Panc1 (cell line): ENCODE measurements around the gene SSBP3. TPM values are rescaled to one million over a fixed set of nuclear protein-coding genes. Genes with fewer than 3 reads are reported as not detected.

Experiments used
- ATAC-seq: fragments of 200-7000 bp; cut with Tn5 transposase; 2 replicates; pipeline ENCODE4 v1.9.1; 2020; ENCODE audit warnings: mild to moderate bottlenecking, moderate library complexity
- BruUV-seq: library from RNA; stranded (reverse); fragments of 400-500 nt; replicated peaks from 2 replicates; lab custom pipeline; 2021; lab: Mats Ljungman, UMichigan
- CTCF ChIA-PET: fragments of 300-600 bp; sonication (Branson Sonifier 250); formaldehyde crosslinking; loops from one replicate; lab custom pipeline; 2022; ENCODE audit warnings: antibody characterized with exemption; lab: Charles Lee
- POLR2A ChIA-PET: fragments of 300-600 bp; sonication (Branson Sonifier 250); formaldehyde crosslinking; loops from one replicate; lab custom pipeline; 2022; ENCODE audit warnings: antibody characterized with exemption; lab: Charles Lee
- DNase-seq: peaks from one replicate; pipeline ENCODE4 v3.0.0-alpha.2; 2010; ENCODE audit warnings: low read depth, low spot score
- H3K27ac ChIP-seq: 2 replicates; pipeline ENCODE4 v1.5.1; 2011; ENCODE audit warnings: mild to moderate bottlenecking, low read length, inconsistent platforms
- H3K27me3 ChIP-seq: fragments of 200-500 bp; sonication (Bioruptor generic); 2 replicates; pipeline ENCODE4 v1.6.0; 2014; ENCODE audit warnings: low read length, inconsistent platforms; ENCODE audit not compliant: control insufficient read depth, insufficient read depth
- H3K36me3 ChIP-seq: fragments of 200-500 bp; sonication (Bioruptor generic); 2 replicates; pipeline ENCODE4 v1.5.1; 2014; ENCODE audit warnings: inconsistent platforms, mild to moderate bottlenecking, low read length, moderate library complexity; ENCODE audit not compliant: control insufficient read depth, insufficient read depth
- H3K4me1 ChIP-seq: 2 replicates; pipeline ENCODE4 v1.5.1; 2011; ENCODE audit warnings: inconsistent platforms, mild to moderate bottlenecking, low read length, moderate library complexity; ENCODE audit not compliant: control insufficient read depth, insufficient read depth
- H3K4me3 ChIP-seq, 2 experiments: 2 replicates each; pipeline ENCODE4 v1.5.1; 2011 to 2012; ENCODE audit warnings: low read depth in 2 of 2, low read length in 2 of 2, mild to moderate bottlenecking in 2 of 2, inconsistent platforms in 1 of 2, moderate library complexity in 1 of 2
- H3K9me3 ChIP-seq: fragments of 200-500 bp; sonication (Bioruptor generic); 2 replicates; pipeline ENCODE4 v1.5.1; 2014; ENCODE audit warnings: low read depth, mild to moderate bottlenecking, inconsistent platforms, low read length, moderate library complexity; ENCODE audit not compliant: control insufficient read depth, insufficient read depth
- POLR2AphosphoS5 ChIP-seq: IDR thresholded peaks from 2 replicates; pipeline ENCODE4 v1.6.1; 2012; ENCODE audit warnings: mild to moderate bottlenecking, low read depth, low read length, moderate library complexity
- SIN3A ChIP-seq: IDR thresholded peaks from 2 replicates; pipeline ENCODE4 v1.6.1; 2012; ENCODE audit warnings: low read depth, mild to moderate bottlenecking, low read length, moderate library complexity, borderline replicate concordance; ENCODE audit not compliant: insufficient read depth
- TCF7L2 ChIP-seq: IDR thresholded peaks from 2 replicates; pipeline ENCODE4 v1.6.1; 2011; ENCODE audit warnings: mild to moderate bottlenecking, low read depth, low read length, inconsistent platforms
- in situ Hi-C: cut with HindIII; loops from 2 replicates; pipeline ENCODE4 v1.10.0; 2016; ENCODE audit warnings: low sequenced_read_pairs, low pct_unique_long_range_greater_than_20kb
- intact Hi-C: fragments of 100-400 bp; cut with micrococcal nuclease; formaldehyde crosslinking; loops from one replicate; pipeline ENCODE4 v1.10.0; 2022; ENCODE audit not compliant: unreplicated experiment
- total RNA-seq: library from RNA; stranded (reverse); gene quantifications from one replicate; pipeline ENCODE4 v1.2.1, GENCODE V29; 2021; ENCODE audit not compliant: unreplicated experiment
- TF ChIP-seq, protein P1 (sequence below), 2 experiments: IDR thresholded peaks; 2 replicates each; pipeline ENCODE4 v1.6.1; 2011 to 2012; ENCODE audit warnings: low read depth in 2 of 2, control low read depth in 1 of 2, low read length in 1 of 2, mild to moderate bottlenecking in 1 of 2, moderate library complexity in 1 of 2; ENCODE audit not compliant: insufficient read depth in 1 of 2
- TF ChIP-seq, protein P2 (sequence below): fragments of 450-650 bp; IDR thresholded peaks from 2 replicates; pipeline ENCODE4 v1.5.1; 2017; ENCODE audit warnings: mild to moderate bottlenecking

Gene SSBP3
- total RNA-seq, 1 experiment from 2014 or later: 22.5 TPM

DNA sequence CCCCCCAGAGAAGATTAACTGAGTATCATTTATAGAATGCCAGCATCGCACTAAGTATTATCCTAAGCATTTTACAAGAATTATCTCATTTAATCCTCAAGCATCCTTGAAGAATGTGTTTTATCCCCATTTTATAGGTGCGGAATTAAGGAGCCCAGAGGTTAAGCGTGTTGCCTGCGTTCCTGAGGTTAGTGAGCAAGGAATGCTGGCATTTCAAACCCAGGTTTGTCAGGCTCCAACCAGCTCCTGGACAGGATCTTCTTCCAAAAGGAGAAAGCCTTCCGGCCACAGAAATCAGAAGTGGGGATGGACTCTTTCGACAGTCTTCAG, 82.3 kb downstream of the SSBP3 start:
- Histone ChIP-seq H3K27ac (no peak overlapping the region), H3K27me3 (no peaks in the 10 kb centered on the region), H3K36me3 (no peaks in the 10 kb centered on the region), H3K9me3 (no peaks in the 10 kb centered on the region), H3K4me3 (no peak overlapping the region), H3K4me1 (no peaks in the 10 kb centered on the region; the same call in none of the 2 replicates)
- ChIA-PET CTCF (no interaction called here), POLR2A (no interaction called here)
- no peak for DNase-seq
- no peak for TF ChIP-seq TCF7L2
- TF ChIP-seq, protein P1, sequence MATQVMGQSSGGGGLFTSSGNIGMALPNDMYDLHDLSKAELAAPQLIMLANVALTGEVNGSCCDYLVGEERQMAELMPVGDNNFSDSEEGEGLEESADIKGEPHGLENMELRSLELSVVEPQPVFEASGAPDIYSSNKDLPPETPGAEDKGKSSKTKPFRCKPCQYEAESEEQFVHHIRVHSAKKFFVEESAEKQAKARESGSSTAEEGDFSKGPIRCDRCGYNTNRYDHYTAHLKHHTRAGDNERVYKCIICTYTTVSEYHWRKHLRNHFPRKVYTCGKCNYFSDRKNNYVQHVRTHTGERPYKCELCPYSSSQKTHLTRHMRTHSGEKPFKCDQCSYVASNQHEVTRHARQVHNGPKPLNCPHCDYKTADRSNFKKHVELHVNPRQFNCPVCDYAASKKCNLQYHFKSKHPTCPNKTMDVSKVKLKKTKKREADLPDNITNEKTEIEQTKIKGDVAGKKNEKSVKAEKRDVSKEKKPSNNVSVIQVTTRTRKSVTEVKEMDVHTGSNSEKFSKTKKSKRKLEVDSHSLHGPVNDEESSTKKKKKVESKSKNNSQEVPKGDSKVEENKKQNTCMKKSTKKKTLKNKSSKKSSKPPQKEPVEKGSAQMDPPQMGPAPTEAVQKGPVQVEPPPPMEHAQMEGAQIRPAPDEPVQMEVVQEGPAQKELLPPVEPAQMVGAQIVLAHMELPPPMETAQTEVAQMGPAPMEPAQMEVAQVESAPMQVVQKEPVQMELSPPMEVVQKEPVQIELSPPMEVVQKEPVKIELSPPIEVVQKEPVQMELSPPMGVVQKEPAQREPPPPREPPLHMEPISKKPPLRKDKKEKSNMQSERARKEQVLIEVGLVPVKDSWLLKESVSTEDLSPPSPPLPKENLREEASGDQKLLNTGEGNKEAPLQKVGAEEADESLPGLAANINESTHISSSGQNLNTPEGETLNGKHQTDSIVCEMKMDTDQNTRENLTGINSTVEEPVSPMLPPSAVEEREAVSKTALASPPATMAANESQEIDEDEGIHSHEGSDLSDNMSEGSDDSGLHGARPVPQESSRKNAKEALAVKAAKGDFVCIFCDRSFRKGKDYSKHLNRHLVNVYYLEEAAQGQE (IDR thresholded peaks at IDR 0.05; ENCODE audit: insufficient read depth in 1 of 2, low read depth in 2 of 2, low read length in 1 of 2): no peak
- no peak for TF ChIP-seq POLR2AphosphoS5
- no peak for TF ChIP-seq SIN3A
- TF ChIP-seq, protein P2, sequence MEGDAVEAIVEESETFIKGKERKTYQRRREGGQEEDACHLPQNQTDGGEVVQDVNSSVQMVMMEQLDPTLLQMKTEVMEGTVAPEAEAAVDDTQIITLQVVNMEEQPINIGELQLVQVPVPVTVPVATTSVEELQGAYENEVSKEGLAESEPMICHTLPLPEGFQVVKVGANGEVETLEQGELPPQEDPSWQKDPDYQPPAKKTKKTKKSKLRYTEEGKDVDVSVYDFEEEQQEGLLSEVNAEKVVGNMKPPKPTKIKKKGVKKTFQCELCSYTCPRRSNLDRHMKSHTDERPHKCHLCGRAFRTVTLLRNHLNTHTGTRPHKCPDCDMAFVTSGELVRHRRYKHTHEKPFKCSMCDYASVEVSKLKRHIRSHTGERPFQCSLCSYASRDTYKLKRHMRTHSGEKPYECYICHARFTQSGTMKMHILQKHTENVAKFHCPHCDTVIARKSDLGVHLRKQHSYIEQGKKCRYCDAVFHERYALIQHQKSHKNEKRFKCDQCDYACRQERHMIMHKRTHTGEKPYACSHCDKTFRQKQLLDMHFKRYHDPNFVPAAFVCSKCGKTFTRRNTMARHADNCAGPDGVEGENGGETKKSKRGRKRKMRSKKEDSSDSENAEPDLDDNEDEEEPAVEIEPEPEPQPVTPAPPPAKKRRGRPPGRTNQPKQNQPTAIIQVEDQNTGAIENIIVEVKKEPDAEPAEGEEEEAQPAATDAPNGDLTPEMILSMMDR: no peak
- intact Hi-C loops (no loop called here), in situ Hi-C loops (no loop called here)
- no peak for ATAC-seq
- no TSS peak for BruUV-seq

DNA sequence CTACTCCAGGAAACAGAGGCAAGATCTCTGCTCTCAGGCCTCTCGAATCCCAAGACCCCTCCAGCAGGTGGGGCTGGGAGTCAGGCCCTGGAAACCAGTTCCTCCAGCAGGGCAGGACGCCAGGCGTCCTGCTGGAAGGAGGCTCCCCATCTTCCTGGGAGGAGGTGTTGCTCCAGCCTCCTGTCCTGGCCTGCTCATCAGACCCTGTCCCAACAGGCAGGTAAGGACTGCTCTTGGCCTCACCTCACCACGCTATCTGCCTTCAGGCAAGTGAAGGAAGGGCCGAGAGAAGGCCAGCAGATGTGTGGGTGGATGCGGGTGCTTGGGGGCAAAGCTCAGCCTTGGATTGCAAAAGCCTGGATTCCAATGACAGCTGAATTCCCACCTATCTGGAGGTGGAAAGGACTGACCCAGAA, 82.9 kb downstream of the SSBP3 start:
- no peaks in the 10 kb centered on the region for H3K27me3 ChIP-seq
- H3K4me1 ChIP-seq: no peaks in the 10 kb centered on the region; the same call in none of the 2 replicates
- ChIA-PET POLR2A (no interaction called here), CTCF (no interaction called here)
- H3K4me3 ChIP-seq: no peak overlapping the region
- TF ChIP-seq POLR2AphosphoS5 (no peak), TCF7L2 (no peak), SIN3A (no peak)
- TF ChIP-seq, protein P2: no peak
- TF ChIP-seq, protein P1 (IDR thresholded peaks at IDR 0.05; ENCODE audit: insufficient read depth in 1 of 2, low read depth in 2 of 2, low read length in 1 of 2): no peak
- BruUV-seq: no TSS peak
- no peak for DNase-seq
- H3K36me3 ChIP-seq: no peaks in the 10 kb centered on the region
- H3K27ac ChIP-seq: no peak overlapping the region
- intact Hi-C loops: no loop called here
- in situ Hi-C loops: no loop called here
- H3K9me3 ChIP-seq: no peaks in the 10 kb centered on the region
- no peak for ATAC-seq
